K562 (cell line): ENCODE results near the gene PQBP1. TPM values are rescaled to one million over a fixed set of nuclear protein-coding genes. Genes with fewer than 3 reads are reported as not detected.

Experiments used
- CCNT2 ChIP-seq: IDR thresholded peaks from 2 replicates; pipeline ENCODE4 v1.6.1; 2011; ENCODE audit warnings: borderline replicate concordance, low read depth, mild to moderate bottlenecking, moderate library complexity, mixed read lengths, low read length; ENCODE audit not compliant: insufficient read length; ENCODE audit errors: extremely low read depth
- ELK1 ChIP-seq: sonication (generic); formaldehyde crosslinking; IDR thresholded peaks from 2 replicates; pipeline ENCODE4 v1.8.1; 2022; ENCODE audit warnings: missing genetic modification reagents
- FOXK1 ChIP-seq: sonication (generic); formaldehyde crosslinking; IDR thresholded peaks from 2 replicates; pipeline ENCODE4 v1.8.0; 2022; ENCODE audit warnings: missing genetic modification reagents, mild to moderate bottlenecking, borderline replicate concordance
- GATAD2A ChIP-seq: fragments of 450-650 bp; IDR thresholded peaks from 2 replicates; pipeline ENCODE4 v1.6.1; 2017
- GMEB1 ChIP-seq: fragments of 250-450 bp; sonication (Bioruptor Pico); IDR thresholded peaks from 2 replicates; pipeline ENCODE4 v1.4.0; 2020; ENCODE audit warnings: mild to moderate bottlenecking
- LCOR ChIP-seq: sonication (generic); formaldehyde crosslinking; IDR thresholded peaks from 2 replicates; pipeline ENCODE4 v1.8.0; 2022; ENCODE audit warnings: mild to moderate bottlenecking, missing genetic modification reagents
- MAFK ChIP-seq: IDR thresholded peaks from 2 replicates; pipeline ENCODE4 v1.6.1; 2011; ENCODE audit warnings: low read length, improper control_type of control experiment
- NCOA2 ChIP-seq, 2 experiments: fragments of 450-650 bp; IDR thresholded peaks; 2 replicates each; pipeline ENCODE4 v1.6.1; 2018; ENCODE audit warnings: mild to moderate bottlenecking in 2 of 2, moderate library complexity in 1 of 2; ENCODE audit not compliant: partially characterized antibody in 2 of 2
- PPARD ChIP-seq: fragments of 250-450 bp; sonication (Bioruptor Pico); IDR thresholded peaks from 2 replicates; pipeline ENCODE4 v1.8.0; 2022; ENCODE audit warnings: inconsistent platforms, mild to moderate bottlenecking, moderate library complexity
- STAT5A ChIP-seq: IDR thresholded peaks from 2 replicates; pipeline ENCODE4 v1.6.1; 2012; ENCODE audit warnings: low read length, inconsistent platforms, borderline replicate concordance
- TOE1 ChIP-seq, 2 experiments: fragments of 450-650 bp in 1 of 2; sonication (generic) in 1 of 2; formaldehyde crosslinking in 1 of 2; IDR thresholded peaks; 2 replicates each; pipeline versions ENCODE4 v1.7.1 to v1.8.0; 2016 to 2022; ENCODE audit warnings: borderline replicate concordance in 2 of 2, mild to moderate bottlenecking in 2 of 2, antibody characterized with exemption in 1 of 2, inconsistent platforms in 1 of 2, low read depth in 1 of 2, missing genetic modification reagents in 1 of 2, moderate library complexity in 1 of 2
- ZBTB26 ChIP-seq: fragments of 450-650 bp; formaldehyde crosslinking; IDR thresholded peaks from 2 replicates; pipeline ENCODE4 v1.4.0; 2022; ENCODE audit warnings: missing genetic modification characterization
- ZNF639 ChIP-seq, 2 experiments: fragments of 200-800 bp in 1 of 2; sonication (Bioruptor generic) in 1 of 2; sonication (generic) in 1 of 2; formaldehyde crosslinking in 1 of 2; IDR thresholded peaks in 1 of 2; conservative IDR thresholded peaks in 1 of 2; 2 replicates each; pipeline versions ENCODE4 v1.5.0 to v1.6.1; 2016 to 2020; ENCODE audit warnings: missing compliant biosample characterization in 1 of 2, missing genetic modification characterization in 1 of 2, missing genetic modification reagents in 1 of 2
- polyA plus RNA-seq, 8 experiments: library from polyadenylated mRNA; depleted of rRNA in 4 of 8; stranded (reverse) in 5 of 8; unstranded in 3 of 8; fragments of >200 nt; fragmentation: Nextera tagmentation in 2 of 8; fragmentation: Illumina TruSeq in 1 of 8; extraction: Ambion mirVana in 2 of 8; extraction: Trizol in 1 of 8; gene quantifications; 2 replicates each; pipeline versions ENCODE4 v1.2.1 to v1.2.3, GENCODE V29; 2011 to 2014; ENCODE audit warnings: inconsistent platforms in 1 of 8, missing spikeins in 1 of 8
- total RNA-seq, 7 experiments: library from RNA; depleted of rRNA in 6 of 7; stranded (reverse); fragments of >200 nt in 6 of 7; fragmentation: Illumina TruSeq in 2 of 7; extraction: Trizol in 2 of 7; gene quantifications; 2 replicates each; pipeline versions ENCODE4 v1.2.1 to v1.2.3, GENCODE V29; 2011 to 2021; ENCODE audit warnings: low replicate concordance in 1 of 7
- TF ChIP-seq, protein P1 (sequence below): fragments of 200-400 bp; formaldehyde crosslinking; IDR thresholded peaks from 2 replicates; pipeline ENCODE4 v1.6.1; 2017; ENCODE audit warnings: mild to moderate bottlenecking, low read depth, low read length, moderate library complexity
- TF ChIP-seq, protein P2 (sequence below), 2 experiments: IDR thresholded peaks; 2 replicates each; pipeline ENCODE4 v1.6.1; 2011; ENCODE audit warnings: borderline replicate concordance in 1 of 2, control low read depth in 1 of 2, low read depth in 1 of 2, low read length in 1 of 2, mild to moderate bottlenecking in 1 of 2, mixed read lengths in 1 of 2, moderate library complexity in 1 of 2; ENCODE audit not compliant: insufficient read depth in 1 of 2, insufficient read length in 1 of 2, poor library complexity in 1 of 2, severe bottlenecking in 1 of 2; ENCODE audit errors: extremely low read depth in 1 of 2

PQBP1 gene
- total and polyA plus RNA-seq, 9 of the 15 experiments (the other 6 are each of a cell fraction or from before 2014, with no cell fraction given), result 41.3 to 262 (median 112) TPM

DNA sequence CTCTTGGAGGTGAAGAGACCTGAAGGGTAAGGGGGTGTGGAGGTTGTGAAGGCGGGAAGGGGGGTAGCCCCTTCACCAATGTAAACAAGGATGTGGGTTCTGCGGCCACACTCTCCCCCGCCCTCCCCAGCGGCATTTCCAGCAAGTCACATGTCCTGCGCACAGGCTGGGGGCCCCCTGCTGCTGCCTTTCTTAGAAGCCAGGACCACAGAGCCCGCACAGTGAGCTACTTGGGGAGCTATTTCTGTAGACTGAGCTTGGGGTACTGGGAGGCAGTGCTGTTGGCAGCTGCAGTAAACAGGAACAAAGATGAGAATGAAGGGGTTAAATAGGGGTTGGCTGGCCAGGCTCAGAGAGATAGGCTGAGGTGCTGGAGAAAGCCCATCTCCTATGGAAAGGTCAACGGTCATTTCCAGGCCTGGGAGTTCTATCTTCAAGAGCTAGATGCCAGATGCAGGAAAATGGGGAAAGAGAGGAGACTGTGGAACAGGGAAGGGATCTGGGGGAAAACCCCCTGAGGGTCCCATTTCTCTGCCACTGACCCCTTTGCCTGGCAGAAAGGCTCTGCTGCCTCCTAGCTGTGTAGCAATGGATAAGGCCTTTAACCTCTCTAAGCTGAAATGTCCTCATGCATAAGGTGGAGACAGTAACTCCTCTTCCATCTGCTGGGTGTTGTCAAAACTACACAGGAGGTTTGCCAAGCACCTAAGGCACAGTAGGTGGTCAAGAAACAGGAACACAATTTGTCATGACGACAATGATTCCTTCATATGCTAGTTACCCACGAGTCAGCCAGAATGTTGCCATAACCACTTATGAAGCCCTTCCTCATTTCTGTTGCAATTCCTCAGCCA lies 39.6 kb downstream of the PQBP1 start (continued):
- TF ChIP-seq, protein P1, sequence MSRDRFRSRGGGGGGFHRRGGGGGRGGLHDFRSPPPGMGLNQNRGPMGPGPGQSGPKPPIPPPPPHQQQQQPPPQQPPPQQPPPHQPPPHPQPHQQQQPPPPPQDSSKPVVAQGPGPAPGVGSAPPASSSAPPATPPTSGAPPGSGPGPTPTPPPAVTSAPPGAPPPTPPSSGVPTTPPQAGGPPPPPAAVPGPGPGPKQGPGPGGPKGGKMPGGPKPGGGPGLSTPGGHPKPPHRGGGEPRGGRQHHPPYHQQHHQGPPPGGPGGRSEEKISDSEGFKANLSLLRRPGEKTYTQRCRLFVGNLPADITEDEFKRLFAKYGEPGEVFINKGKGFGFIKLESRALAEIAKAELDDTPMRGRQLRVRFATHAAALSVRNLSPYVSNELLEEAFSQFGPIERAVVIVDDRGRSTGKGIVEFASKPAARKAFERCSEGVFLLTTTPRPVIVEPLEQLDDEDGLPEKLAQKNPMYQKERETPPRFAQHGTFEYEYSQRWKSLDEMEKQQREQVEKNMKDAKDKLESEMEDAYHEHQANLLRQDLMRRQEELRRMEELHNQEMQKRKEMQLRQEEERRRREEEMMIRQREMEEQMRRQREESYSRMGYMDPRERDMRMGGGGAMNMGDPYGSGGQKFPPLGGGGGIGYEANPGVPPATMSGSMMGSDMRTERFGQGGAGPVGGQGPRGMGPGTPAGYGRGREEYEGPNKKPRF, result no peak
- TF ChIP-seq LCOR (peak; percentile 73; the same call in 1 of the 2 replicates), GMEB1 (CRISPR knock-in tag) (peak; percentile 5; the same call in 1 of the 2 replicates), MAFK (no peak), TOE1 (IDR thresholded peaks at IDR 0.05; ENCODE audit: borderline replicate concordance) (peak; percentile 83; the same call in 1 of the 2 replicates), TOE1 (CRISPR knock-in tag; IDR thresholded peaks at IDR 0.05; ENCODE audit: borderline replicate concordance, low read depth) (no peak), GATAD2A (no peak), FOXK1 (CRISPR knock-in tag) (peak; percentile 98), ELK1 (CRISPR knock-in tag) (no peak), NCOA2 (IDR thresholded peaks at IDR 0.05; ENCODE audit: partially characterized antibody in 2 of 2) (no peak), ZBTB26 (CRISPR knock-in tag) (no peak), ZNF639 (CRISPR knock-in tag; conservative IDR thresholded peaks at IDR 0.05 in 1 of 2, IDR thresholded peaks at IDR 0.05 in 1 of 2) (0 out of 4 replicates have a peak, but pooled peaks of 1 of the 2 experiments have one; percentile 28), CCNT2 (peak; percentile 71), STAT5A (peak; percentile 80), PPARD (CRISPR knock-in tag) (no peak)
- TF ChIP-seq, protein P2, sequence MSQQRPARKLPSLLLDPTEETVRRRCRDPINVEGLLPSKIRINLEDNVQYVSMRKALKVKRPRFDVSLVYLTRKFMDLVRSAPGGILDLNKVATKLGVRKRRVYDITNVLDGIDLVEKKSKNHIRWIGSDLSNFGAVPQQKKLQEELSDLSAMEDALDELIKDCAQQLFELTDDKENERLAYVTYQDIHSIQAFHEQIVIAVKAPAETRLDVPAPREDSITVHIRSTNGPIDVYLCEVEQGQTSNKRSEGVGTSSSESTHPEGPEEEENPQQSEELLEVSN (IDR thresholded peaks at IDR 0.05; ENCODE audit: borderline replicate concordance in 1 of 2, extremely low read depth in 1 of 2, insufficient read depth in 1 of 2, insufficient read length in 1 of 2, low read depth in 1 of 2, low read length in 1 of 2, poor library complexity in 1 of 2, severe bottlenecking in 1 of 2), result peak in 1 of 2 experiments; percentile 59
